ENCODE data around the gene FYB2.

- no peak for TF ChIP-seq CTCF (conservative IDR thresholded peaks at IDR 0.05)
- no peak for TF ChIP-seq EZH2 (IDR thresholded peaks at IDR 0.05; ENCODE audit: low read depth)
Observed at GRCh38 chr1:56827711-56828110, 8.5 kb upstream of the FYB2 start.
